ENCODE data around the gene NTM.

- TF ChIP-seq POLR2AphosphoS5 (IDR thresholded peaks at IDR 0.05; ENCODE audit: low read depth, low read length), result no peak
- TF ChIP-seq POLR2A (IDR thresholded peaks at IDR 0.05; ENCODE audit: low read depth, low read length), result no peak
- no peak for TF ChIP-seq TAF1 (IDR thresholded peaks at IDR 0.05; ENCODE audit: low read depth, low read length)
- no peak for TF ChIP-seq SPI1 (IDR thresholded peaks at IDR 0.05; ENCODE audit: low read depth, low read length)
- TF ChIP-seq PAX5 (IDR thresholded peaks at IDR 0.05; ENCODE audit: insufficient read depth, low read length, severe bottlenecking), result no peak
These were observed 53.3 kb downstream of the NTM start for GRCh38 chr11:131423688-131424087.

Measured in GM12891 (cell line).